Measurements from ENCODE around the gene PAK5.

The PAK5 gene

DNA sequence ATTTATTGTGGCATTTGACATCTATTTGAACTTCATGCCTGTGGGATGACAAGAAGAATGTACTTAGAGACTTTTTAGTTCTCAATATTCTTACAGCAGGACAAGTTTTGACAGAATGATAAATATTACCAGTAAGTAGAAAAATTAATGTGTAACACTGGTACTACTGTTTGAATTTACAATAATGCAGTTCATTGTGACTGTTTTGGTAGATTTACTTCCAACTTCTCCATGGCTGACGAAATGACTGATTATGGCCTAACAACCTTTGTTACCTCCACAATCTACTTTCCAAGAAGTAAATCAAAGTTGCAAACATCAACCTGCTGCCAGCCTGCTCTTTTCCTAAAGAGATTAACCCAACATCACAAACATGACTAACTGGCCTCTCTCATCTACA, 38.5 kb downstream of the PAK5 start:
- DNase-seq (ENCODE audit: low read depth) = no peak
- H3K4me3 ChIP-seq (ENCODE audit: low read length) = no peak overlapping the region
- TF ChIP-seq, protein P1, sequence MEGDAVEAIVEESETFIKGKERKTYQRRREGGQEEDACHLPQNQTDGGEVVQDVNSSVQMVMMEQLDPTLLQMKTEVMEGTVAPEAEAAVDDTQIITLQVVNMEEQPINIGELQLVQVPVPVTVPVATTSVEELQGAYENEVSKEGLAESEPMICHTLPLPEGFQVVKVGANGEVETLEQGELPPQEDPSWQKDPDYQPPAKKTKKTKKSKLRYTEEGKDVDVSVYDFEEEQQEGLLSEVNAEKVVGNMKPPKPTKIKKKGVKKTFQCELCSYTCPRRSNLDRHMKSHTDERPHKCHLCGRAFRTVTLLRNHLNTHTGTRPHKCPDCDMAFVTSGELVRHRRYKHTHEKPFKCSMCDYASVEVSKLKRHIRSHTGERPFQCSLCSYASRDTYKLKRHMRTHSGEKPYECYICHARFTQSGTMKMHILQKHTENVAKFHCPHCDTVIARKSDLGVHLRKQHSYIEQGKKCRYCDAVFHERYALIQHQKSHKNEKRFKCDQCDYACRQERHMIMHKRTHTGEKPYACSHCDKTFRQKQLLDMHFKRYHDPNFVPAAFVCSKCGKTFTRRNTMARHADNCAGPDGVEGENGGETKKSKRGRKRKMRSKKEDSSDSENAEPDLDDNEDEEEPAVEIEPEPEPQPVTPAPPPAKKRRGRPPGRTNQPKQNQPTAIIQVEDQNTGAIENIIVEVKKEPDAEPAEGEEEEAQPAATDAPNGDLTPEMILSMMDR (conservative IDR thresholded peaks at IDR 0.05; ENCODE audit: low read length) = no peak

DNA sequence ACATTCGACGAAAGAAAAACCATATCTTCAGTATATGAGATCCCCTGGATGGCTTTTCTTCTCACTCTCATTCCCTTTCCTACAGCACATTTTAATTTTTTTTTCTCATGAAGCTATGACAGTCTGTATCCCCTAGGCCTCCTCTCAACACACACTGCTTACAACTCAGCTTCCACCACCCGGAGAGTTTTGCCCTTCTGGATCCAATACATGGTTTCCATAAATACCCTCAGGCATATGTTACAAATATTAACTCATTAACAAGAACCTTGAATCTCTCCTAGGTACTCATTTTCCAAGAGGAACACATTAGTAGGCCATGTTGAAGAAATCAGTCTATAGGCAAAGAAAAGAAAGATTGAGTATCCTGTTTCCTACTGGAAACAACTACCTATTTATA, 44.0 kb downstream of the PAK5 start:
- TF ChIP-seq, protein P1 (conservative IDR thresholded peaks at IDR 0.05; ENCODE audit: low read length) = no peak
- DNase-seq (ENCODE audit: low read depth) = no peak
- no peak overlapping the region for H3K4me3 ChIP-seq (ENCODE audit: low read length)

DNA sequence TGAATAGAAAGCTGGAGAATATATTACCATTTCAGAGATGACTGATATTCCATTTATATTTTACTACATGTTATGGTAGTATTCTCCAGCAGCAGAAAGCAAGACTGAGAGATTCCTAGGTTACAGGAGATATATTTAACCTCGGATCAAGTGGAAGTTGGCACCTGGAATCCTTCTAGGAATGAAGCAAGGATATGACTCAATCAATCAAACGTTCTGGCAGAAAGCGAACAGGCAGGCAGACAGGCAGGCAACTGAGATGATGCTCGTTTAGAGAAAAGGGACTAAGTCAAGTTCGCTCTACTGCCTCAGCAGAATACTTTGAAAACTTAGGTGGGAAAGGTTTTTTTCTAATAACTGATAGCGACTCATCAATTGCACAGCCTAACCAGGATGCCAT, 46.2 kb downstream of the PAK5 start:
- TF ChIP-seq, protein P1 (conservative IDR thresholded peaks at IDR 0.05; ENCODE audit: low read length) = no peak
- no peak overlapping the region for H3K4me3 ChIP-seq (ENCODE audit: low read length)
- DNase-seq (ENCODE audit: low read depth) = no peak

DNA sequence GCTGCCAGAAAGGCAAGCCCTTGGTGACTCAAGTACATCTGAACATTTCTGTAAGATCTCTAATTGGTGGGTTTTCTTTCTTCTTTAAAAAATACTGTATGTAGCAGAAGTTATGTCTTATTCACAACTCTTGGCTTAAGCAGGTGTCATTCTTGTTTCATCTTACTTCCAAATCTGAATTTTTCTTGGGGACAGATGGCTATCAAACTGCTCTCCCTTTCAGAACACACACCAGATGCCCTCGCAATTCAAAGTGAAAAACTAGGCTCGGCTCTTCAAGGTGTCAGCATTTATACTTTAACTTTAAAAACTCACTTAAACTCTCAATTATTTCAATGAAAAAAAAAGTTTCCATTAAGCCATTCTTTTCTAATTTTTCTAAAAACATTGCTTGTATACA, 49.7 kb downstream of the PAK5 start:
- TF ChIP-seq, protein P1 (conservative IDR thresholded peaks at IDR 0.05; ENCODE audit: low read length) = no peak
- H3K4me3 ChIP-seq (ENCODE audit: low read length) = no peak overlapping the region
- no peak for DNase-seq (ENCODE audit: low read depth)

DNA sequence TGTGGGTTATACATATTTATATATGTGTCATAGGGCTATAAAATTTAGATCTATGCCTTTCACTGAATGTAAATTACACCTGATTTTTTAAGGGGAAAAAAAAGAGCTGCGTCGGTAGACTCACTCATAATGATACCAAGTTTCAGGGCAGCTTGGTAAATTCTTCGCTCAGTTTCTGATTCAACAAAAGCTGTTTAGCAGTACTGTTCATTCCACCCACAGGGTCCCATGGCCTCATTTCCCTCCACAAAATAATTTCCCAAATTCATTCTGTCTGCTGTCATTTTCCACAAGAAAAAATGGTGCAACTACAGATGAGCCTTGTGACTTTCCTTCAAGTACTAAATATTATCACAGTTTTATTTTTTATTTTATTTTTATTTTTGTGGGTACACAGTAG, 63.7 kb downstream of the PAK5 start:
- DNase-seq (ENCODE audit: low read depth) = no peak
- TF ChIP-seq, protein P1 (conservative IDR thresholded peaks at IDR 0.05; ENCODE audit: low read length) = no peak
- no peak overlapping the region for H3K4me3 ChIP-seq (ENCODE audit: low read length)

DNA sequence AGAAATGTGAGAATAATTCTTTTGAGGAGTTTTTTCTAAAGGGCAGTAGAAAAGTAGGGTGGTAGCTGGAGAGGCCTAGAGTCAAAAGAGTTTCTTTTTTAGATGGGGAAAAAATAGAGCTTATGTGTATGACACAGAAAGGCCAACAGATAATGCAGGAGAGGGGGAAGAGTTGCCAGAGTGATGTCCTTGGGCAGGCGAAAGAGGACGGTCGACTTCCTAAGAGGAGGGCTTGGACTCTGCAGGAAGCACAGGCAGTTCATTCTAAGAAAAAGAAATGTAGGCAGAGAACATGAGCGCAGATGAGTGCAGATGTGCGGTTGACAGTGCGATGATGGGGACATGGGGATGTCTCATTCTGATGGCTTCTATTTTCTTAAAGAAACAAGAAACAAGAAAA, 68.9 kb downstream of the PAK5 start:
- H3K4me3 ChIP-seq (ENCODE audit: low read length) = no peak overlapping the region
- TF ChIP-seq, protein P1 (conservative IDR thresholded peaks at IDR 0.05; ENCODE audit: low read length) = no peak
- DNase-seq (ENCODE audit: low read depth) = no peak

DNA sequence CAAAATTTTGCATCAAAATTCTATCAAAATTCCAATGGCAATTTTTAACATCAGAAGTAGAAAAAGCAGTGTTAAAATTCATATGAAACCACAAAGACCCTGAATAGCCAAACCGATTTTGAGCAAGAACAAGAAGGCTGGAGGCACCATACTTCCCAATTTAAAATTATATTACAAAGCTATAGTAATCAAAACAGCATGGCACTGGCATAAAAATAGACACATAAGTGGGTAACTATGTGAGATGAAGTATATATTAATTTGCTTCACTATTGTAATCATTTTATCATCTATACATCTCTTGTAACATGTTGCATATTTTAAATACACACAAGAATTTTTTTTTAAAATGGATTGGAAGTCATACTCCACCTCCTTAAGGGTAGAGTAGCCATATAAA, 77.4 kb downstream of the PAK5 start:
- no peak for DNase-seq (ENCODE audit: low read depth)
- TF ChIP-seq, protein P1 (conservative IDR thresholded peaks at IDR 0.05; ENCODE audit: low read length) = no peak
- H3K4me3 ChIP-seq (ENCODE audit: low read length) = no peak overlapping the region
